ENCODE results near the gene PIP4K2C. TPM values are rescaled to one million over a fixed set of nuclear protein-coding genes. Genes with fewer than 3 reads are reported as not detected.

PIP4K2C gene
- total and polyA plus RNA-seq, 2 experiments from 2014 or later: 10.8 to 30.6 TPM

- peaks cover 4% of the 10 kb centered on the region for H4K20me1 ChIP-seq (replicated peaks; ENCODE audit: insufficient read depth)
- peaks cover 17% of the 10 kb centered on the region for H3K27me3 Mint-ChIP-seq (ENCODE audit: insufficient read depth, low read depth, poor library complexity)
- peak; percentile 32 for DNase-seq (ENCODE audit: low spot score)
- ATAC-seq: peak; percentile 38
- H3K27ac ChIP-seq (ENCODE audit: low read depth): no peak overlapping the region
- peak overlapping the region; percentile 89 for H2AFZ ChIP-seq
- H3K4me1 Mint-ChIP-seq: peaks cover 14% of the 10 kb centered on the region
- peaks cover 6% of the 10 kb centered on the region; the same call in 1 of the 2 replicates for H3K36me3 ChIP-seq (ENCODE audit: insufficient read depth)
- no peaks in the 10 kb centered on the region for H3K9me3 Mint-ChIP-seq
- H3K4me3 Mint-ChIP-seq: peak overlapping the region; percentile 92
- 0 out of 2 replicates have a peak, but pooled peaks cover 8% of the 10 kb centered on the region for H3K27me3 ChIP-seq (ENCODE audit: insufficient read depth)
- peaks cover 13% of the 10 kb centered on the region for H3K4me1 ChIP-seq (ENCODE audit: insufficient read depth)
- peak overlapping the region; percentile 72; the same call in 1 of the 2 replicates for H3K27ac Mint-ChIP-seq
- no peaks in the 10 kb centered on the region for H3K9me2 ChIP-seq (ENCODE audit: insufficient read depth)
- H3K4me3 ChIP-seq: peak overlapping the region; percentile 98
- peaks cover 10% of the 10 kb centered on the region for H3K36me3 Mint-ChIP-seq (ENCODE audit: low read depth)
- H3K79me2 ChIP-seq (replicated peaks; ENCODE audit: insufficient read depth): peaks cover 22% of the 10 kb centered on the region
- H3K4me2 ChIP-seq: peak overlapping the region; percentile 97
- peaks cover 11% of the 10 kb centered on the region for H3F3A ChIP-seq (replicated peaks; ENCODE audit: low read depth)
- TF ChIP-seq CTCF (conservative IDR thresholded peaks at IDR 0.05; ENCODE audit: low read depth in 2 of 2) (no peak), REST (IDR thresholded peaks at IDR 0.05; ENCODE audit: unreplicated experiment) (no peak), STAT1 (IDR thresholded peaks at IDR 0.05; ENCODE audit: unreplicated experiment) (no peak), ZNF331 (CRISPR knock-in tag; IDR thresholded peaks at IDR 0.05; ENCODE audit: low read depth) (no peak), POLR2AphosphoS5 (IDR thresholded peaks at IDR 0.05; ENCODE audit: low read depth) (no peak), NANOG (IDR thresholded peaks at IDR 0.05; ENCODE audit: borderline replicate concordance) (no peak), CREB1 (CRISPR knock-in tag; IDR thresholded peaks at IDR 0.05; ENCODE audit: low read depth) (no peak), ETS1 (IDR thresholded peaks at IDR 0.05) (no peak), EZH2 (IDR thresholded peaks at IDR 0.05; ENCODE audit: low read depth, unreplicated experiment) (no peak), EZH2phosphoT487 (IDR thresholded peaks at IDR 0.05; ENCODE audit: unreplicated experiment) (no peak), ZNF462 (CRISPR knock-in tag; IDR thresholded peaks at IDR 0.05) (no peak), ZNF114 (CRISPR knock-in tag; IDR thresholded peaks at IDR 0.05) (no peak), JUNB (IDR thresholded peaks at IDR 0.05; ENCODE audit: unreplicated experiment) (no peak)
Measured at GRCh38 chr12:57591782-57592325, 862 bp downstream of the PIP4K2C start.
